GM19455 (cell line): Measurements from ENCODE around the gene CSK.

Experiments
- ATAC-seq: cut with Tn5 transposase; IDR thresholded peaks from one replicate; pipeline ENCODE4 v1.9.1; 2021; ENCODE audit not compliant: unreplicated experiment

CSK gene

GRCh38 chr15:74822233-74822632 is 40.4 kb downstream of the CSK start:
- no peak for ATAC-seq

DNA sequence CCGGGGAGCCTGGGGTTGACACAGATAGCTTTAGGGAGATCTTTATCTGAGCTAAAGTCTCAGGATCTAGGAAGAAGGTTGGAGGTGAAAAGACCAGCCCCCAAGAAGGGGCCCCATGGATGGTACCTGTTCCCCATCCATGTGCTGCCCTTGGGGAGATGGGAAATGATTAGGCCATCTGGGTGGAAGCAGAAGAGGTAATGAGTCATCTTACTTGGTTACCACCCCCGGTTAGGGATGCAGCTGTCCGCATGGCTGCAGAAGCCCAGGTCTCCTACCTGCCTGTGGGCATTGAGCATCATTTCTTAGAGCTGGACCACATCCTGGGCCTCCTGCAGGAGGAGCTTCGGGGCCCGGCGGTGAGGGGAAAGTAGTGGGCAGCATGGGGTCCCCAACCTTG is 41.4 kb downstream of the CSK start:
- no peak for ATAC-seq

DNA sequence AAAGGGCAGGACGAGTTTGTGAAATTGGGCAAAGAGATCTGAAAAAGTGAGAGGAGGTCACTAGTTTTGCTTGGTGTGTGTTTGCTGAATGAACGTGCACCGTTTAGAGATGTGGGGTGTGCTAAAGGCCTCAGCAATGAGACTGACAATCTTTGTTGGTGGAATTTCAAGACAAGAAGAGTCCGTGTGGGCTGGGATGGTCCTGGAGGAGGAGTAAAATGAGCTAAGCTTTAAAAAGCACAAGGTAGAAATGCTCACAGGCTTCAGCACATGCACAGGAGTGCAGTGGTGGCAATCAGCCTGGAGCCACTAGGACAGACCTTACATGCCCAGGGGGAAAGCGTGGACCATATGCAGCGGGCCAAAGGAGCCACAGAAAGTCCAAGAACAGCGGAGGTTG is 43.1 kb downstream of the CSK start:
- no peak for ATAC-seq

DNA sequence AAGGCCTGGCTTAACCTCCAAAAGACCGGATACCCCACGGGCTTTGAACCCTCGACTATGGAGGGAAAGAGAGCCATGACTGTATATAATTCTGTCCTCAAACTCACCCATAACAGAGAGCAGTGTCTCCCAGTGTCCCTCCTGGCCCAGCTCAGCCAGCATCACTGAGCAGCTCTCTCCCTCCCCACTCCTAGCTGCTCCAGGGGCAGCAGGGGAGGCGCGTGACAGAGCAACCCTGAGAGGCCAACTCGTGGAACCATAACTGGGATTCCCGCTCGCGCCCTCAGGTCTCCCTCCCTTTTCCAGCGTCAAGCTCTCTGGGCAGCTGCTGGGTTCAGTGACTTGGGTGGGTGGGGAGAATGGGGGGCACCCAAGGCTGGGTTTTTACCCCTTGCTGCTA is 44.0 kb downstream of the CSK start:
- ATAC-seq = no peak

GRCh38 chr15:74826364-74826819 is 44.5 kb downstream of the CSK start, which contains the start of gene CPLX3:
Gene CPLX3 (plus strand): TSS chr15:74826627. CDS start chr15:74826704, 77 bp downstream.
- ATAC-seq = no peak

DNA sequence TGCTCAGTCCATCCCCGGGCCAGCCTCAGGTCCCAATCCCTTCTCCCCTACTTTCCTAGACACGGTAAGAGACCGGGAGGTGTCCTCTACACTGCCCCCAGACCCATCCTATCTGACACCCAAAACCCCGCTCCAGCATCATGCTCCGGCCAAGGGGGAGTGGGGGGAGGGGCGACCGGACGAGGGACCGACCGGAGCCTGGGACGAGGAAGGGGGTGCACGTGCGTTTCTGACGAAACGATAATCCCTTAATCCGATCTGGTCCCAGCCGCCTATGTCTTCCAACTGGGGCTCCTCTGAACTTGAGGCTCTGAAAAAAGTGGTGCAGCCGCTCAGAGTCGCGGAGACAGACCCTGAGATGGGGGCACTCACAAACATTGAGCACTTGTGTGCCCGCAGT is 45.0 kb downstream of the CSK start:
- ATAC-seq = no peak

GRCh38 chr15:74827614-74828013 is 45.7 kb downstream of the CSK start:
- ATAC-seq = no peak

DNA sequence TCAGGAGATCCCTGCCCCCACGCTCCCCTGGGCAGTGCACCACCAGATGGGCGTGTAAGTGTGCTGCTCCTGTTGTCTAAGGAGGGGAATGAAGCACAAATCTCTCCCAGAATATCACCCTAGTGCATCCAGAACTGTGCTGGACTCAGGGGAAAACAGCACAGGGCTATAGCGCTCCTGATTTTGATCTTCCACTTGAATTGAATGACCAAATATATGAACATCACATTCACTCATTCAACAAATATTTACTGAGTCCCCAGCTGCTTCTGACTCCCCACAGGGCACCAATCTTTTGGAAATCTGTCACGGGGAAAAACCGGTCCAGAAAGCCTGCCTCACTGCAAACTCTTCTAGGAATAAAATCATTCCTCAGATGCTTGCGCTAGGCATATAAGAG is 47.0 kb downstream of the CSK start:
- no peak for ATAC-seq

DNA sequence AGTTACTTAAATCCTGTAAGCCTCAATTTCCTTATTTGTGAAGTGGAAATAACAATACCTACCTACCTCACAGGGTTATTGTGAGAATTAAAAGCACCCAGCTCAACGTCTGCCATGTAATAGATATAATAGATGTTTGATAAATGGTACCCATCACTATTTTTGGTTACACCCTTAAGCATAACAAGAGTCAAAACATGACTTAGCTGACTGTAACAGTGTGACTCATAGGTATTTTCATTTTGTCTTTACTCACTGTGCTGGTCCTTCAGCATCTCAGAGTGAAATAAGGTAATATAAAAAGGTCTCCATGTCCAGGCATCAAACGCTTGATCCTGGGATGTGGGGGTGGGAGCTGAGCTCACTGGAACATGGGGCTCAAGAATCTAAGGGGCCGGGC is 47.6 kb downstream of the CSK start:
- ATAC-seq = no peak

- ATAC-seq = no peak
Observed at GRCh38 chr15:74829991-74830390, 48.1 kb downstream of the CSK start.

GRCh38 chr15:74830868-74831267 is 49.0 kb downstream of the CSK start:
- ATAC-seq = no peak

- ATAC-seq = no peak
Observed at GRCh38 chr15:74831813-74832495, 50.1 kb downstream of the CSK start.

- ATAC-seq = no peak
Observed at GRCh38 chr15:74832826-74833225, 50.9 kb downstream of the CSK start.

- ATAC-seq = no peak
Observed at GRCh38 chr15:74833376-74834107, 51.7 kb downstream of the CSK start.

- no peak for ATAC-seq
Observed at GRCh38 chr15:74835312-74835823, 53.5 kb downstream of the CSK start.

- no peak for ATAC-seq
Observed at GRCh38 chr15:74836846-74837245, 55.0 kb downstream of the CSK start.

DNA sequence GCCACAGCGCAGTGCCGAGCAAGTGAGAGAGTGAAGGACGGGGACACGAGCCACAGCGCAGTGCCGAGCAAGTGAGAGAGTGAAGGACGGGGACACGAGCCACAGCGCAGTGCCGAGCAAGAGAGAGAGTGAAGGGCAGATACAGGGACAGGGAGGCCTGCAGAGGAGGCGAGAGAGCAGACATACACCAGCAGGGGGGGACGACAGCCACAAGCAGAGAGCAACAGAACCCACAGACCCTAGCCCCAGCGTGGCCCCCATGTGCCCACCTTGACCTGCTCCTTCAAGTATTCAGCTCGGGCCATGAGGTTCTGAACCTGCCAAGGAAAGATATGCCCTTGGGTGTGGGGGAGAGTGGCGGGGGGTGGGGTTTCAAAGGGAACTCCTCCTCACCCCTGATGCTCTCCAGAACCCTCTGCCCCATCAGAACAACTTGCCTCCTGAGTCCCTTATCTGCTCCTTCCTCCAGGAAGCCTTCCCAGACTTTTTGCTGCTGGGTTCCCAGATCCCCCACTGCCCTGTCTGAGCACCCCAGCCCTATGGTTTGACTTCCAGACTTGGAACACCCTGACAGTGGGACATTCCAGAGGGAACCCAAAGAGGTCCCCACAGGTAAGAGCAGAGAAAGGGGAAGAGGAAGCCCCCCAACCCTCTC is 55.7 kb downstream of the CSK start:
- no peak for ATAC-seq

- ATAC-seq = no peak
Observed at GRCh38 chr15:74838137-74838516, 56.2 kb downstream of the CSK start.

DNA sequence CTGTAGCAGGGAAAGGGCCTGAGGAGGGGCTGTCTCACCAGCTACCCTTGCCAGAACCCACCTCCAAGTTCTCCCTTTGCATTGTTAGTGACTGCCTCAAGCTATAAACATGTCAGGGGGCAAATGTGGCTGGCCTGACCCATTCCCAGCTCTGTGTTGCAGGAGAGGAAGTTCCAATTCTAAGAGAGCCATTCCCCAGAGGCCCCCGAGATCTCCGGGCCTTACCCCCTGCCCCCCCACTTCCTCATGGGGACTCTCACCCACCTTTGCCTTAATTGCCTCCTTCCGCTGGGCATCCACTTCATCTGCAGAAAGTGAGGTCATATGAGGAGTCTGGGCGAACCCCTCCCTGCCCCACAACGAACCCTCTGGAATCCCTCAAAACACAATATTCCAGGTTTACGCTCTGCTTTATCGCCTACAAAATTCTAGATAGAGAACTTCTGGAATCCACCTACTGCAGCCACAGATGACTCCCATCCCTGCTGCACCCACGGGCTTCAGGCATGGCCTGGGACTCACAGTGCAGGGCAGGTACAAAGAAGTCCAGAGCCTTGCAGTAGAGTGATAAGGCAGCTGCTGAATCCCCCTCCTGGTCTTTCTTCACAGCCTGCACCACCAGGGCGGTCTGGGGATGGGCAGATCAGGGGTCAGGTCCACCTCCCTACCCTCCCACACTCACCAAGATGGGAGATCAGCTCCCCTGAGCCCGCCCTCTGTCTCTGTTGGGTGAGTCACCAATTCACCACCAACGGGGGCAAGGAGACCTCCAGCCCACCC is 57.1 kb downstream of the CSK start:
- no peak for ATAC-seq

- ATAC-seq = no peak
Observed at GRCh38 chr15:74839526-74840395, 57.9 kb downstream of the CSK start.
